NCI-H2029 (cell line): ENCODE results near the gene MMP24OS.

Experiments
- DNase-seq: peaks from one replicate; lab custom pipeline; 2025; lab: John Stamatoyannopoulos, UW

Gene MMP24OS

GRCh38 chr20:35291654-35292503 is 14.0 kb upstream of the MMP24OS start, which contains the start of gene FAM83C:
FAM83C (minus strand) TSS chr20:35292425; CDS start chr20:35292304, 121 bp downstream.
- no peak for DNase-seq

GRCh38 chr20:35290887-35291417 is 13.0 kb upstream of the MMP24OS start:
- DNase-seq = no peak

- no peak for DNase-seq
Observed at GRCh38 chr20:35290186-35290886, 12.4 kb upstream of the MMP24OS start.

GRCh38 chr20:35288325-35289060 is 10.6 kb upstream of the MMP24OS start:
- DNase-seq = no peak

- DNase-seq = no peak
Observed at GRCh38 chr20:35287509-35288324, 9.8 kb upstream of the MMP24OS start.

GRCh38 chr20:35286899-35287508 is 9.1 kb upstream of the MMP24OS start:
- no peak for DNase-seq

- DNase-seq = no peak
Observed at GRCh38 chr20:35286077-35286898, 8.4 kb upstream of the MMP24OS start.

GRCh38 chr20:35285806-35286076 is 7.8 kb upstream of the MMP24OS start:
- DNase-seq = no peak

- no peak for DNase-seq
Observed at GRCh38 chr20:35284992-35285805, 7.3 kb upstream of the MMP24OS start.

GRCh38 chr20:35284267-35284991 is 6.5 kb upstream of the MMP24OS start, which contains the start of gene EIF6:
EIF6 (minus strand) TSS chr20:35284772; CDS start chr20:35284487, 285 bp downstream.
- DNase-seq = peak; percentile 86

- no peak for DNase-seq
Observed at GRCh38 chr20:35283441-35284266, 5.7 kb upstream of the MMP24OS start.

- DNase-seq = no peak
Observed at GRCh38 chr20:35281506-35282101, 3.7 kb upstream of the MMP24OS start.

- DNase-seq = no peak
Observed at GRCh38 chr20:35280523-35280922, 2.6 kb upstream of the MMP24OS start.

GRCh38 chr20:35279533-35280174 is 1.7 kb upstream of the MMP24OS start:
- DNase-seq = no peak

- DNase-seq = no peak
Observed at GRCh38 chr20:35279040-35279439, 1.1 kb upstream of the MMP24OS start.

- no peak for DNase-seq
Observed at GRCh38 chr20:35277127-35277526, 795 bp downstream of the MMP24OS start.

GRCh38 chr20:35276408-35276807 is 1.5 kb downstream of the MMP24OS start:
- DNase-seq = no peak
